Fibroblast of lung (primary cell): ENCODE results near the gene ATG7. TPM values are rescaled to one million over a fixed set of nuclear protein-coding genes. Genes with fewer than 3 reads are reported as not detected.

Experiments used
- DNase-seq, 2 donors: peaks; one replicate each; pipeline versions ENCODE4 v3.0.0 to v3.0.0-alpha.2; 2010; ENCODE audit warnings: low read depth in 2 of 2
- H2AFZ ChIP-seq: 2 replicates; pipeline ENCODE4 v1.5.1; 2012; ENCODE audit warnings: low read length, control low read depth, inconsistent platforms
- H3K27ac ChIP-seq: 2 replicates; pipeline ENCODE4 v1.5.1; 2011; ENCODE audit warnings: low read length, control low read depth; ENCODE audit not compliant: insufficient read depth
- H3K27me3 ChIP-seq: 2 replicates; pipeline ENCODE4 v1.5.1; 2011; ENCODE audit warnings: mild to moderate bottlenecking, low read length; ENCODE audit not compliant: control insufficient read depth, insufficient read depth
- H3K36me3 ChIP-seq: 2 replicates; pipeline ENCODE4 v1.5.1; 2011; ENCODE audit warnings: low read length; ENCODE audit not compliant: control insufficient read depth, insufficient read depth
- H3K4me1 ChIP-seq: 2 replicates; pipeline ENCODE4 v1.5.1; 2011; ENCODE audit warnings: low read length; ENCODE audit not compliant: control insufficient read depth, insufficient read depth; ENCODE audit errors: extremely low read depth
- H3K4me2 ChIP-seq: 2 replicates; pipeline ENCODE4 v1.5.1; 2011; ENCODE audit warnings: low read length, control low read depth; ENCODE audit not compliant: insufficient read depth; ENCODE audit errors: extremely low read depth
- H3K4me3 ChIP-seq, 4 experiments: fragments of 200-600 bp in 1 of 4; sonication (generic) in 1 of 4; replicated peaks in 1 of 4; 2 replicates each; pipeline ENCODE4 v1.5.1; 2011 to 2016; ENCODE audit warnings: low read length in 4 of 4, low read depth in 3 of 4, mild to moderate bottlenecking in 3 of 4, control low read depth in 2 of 4, inconsistent platforms in 1 of 4, mixed read lengths in 1 of 4; ENCODE audit not compliant: insufficient read depth in 1 of 4; ENCODE audit errors: control extremely low read depth in 1 of 4
- H3K79me2 ChIP-seq: 2 replicates; pipeline ENCODE4 v1.5.1; 2012; ENCODE audit warnings: mild to moderate bottlenecking, low read length, inconsistent platforms; ENCODE audit not compliant: control insufficient read depth, insufficient read depth
- H3K9ac ChIP-seq: 2 replicates; pipeline ENCODE4 v1.5.1; 2011; ENCODE audit warnings: mild to moderate bottlenecking, low read length, control low read depth; ENCODE audit not compliant: insufficient read depth
- H3K9me3 ChIP-seq: 2 replicates; pipeline ENCODE4 v1.5.1; 2012; ENCODE audit warnings: low read depth, low read length; ENCODE audit not compliant: control insufficient read depth, insufficient read depth
- H4K20me1 ChIP-seq: 2 replicates; pipeline ENCODE4 v1.5.1; 2011; ENCODE audit warnings: low read length; ENCODE audit not compliant: control insufficient read depth, insufficient read depth; ENCODE audit errors: extremely low read depth
- CTCF ChIP-seq, 2 donors: IDR thresholded peaks in 1 of 2; conservative IDR thresholded peaks in 1 of 2; 1 replicate in 1 of 2; 2 replicates in 1 of 2; pipeline ENCODE4 v1.5.1; 2011 to 2012; ENCODE audit warnings: low read length in 2 of 2, control low read depth in 1 of 2, inconsistent platforms in 1 of 2, low read depth in 1 of 2, mild to moderate bottlenecking in 1 of 2
- EZH2 ChIP-seq: IDR thresholded peaks from 2 replicates; pipeline ENCODE4 v1.5.1; 2012; ENCODE audit warnings: low read length, control low read depth, mild to moderate bottlenecking; ENCODE audit errors: missing control alignments
- polyA plus RNA-seq, 2 donors: library from polyadenylated mRNA; depleted of rRNA in 1 of 2; stranded (reverse) in 1 of 2; unstranded in 1 of 2; fragments of >200 nt; gene quantifications; 2 replicates each; pipeline ENCODE4 v1.2.1, GENCODE V29; 2011 to 2012; ENCODE audit warnings: missing spikeins in 1 of 2
- total RNA-seq: library from RNA; depleted of rRNA; stranded (reverse); fragments of >200 nt; gene quantifications from 2 replicates; pipeline ENCODE4 v1.2.1, GENCODE V29; 2014

The ATG7 gene
- total and polyA plus RNA-seq, 2 donors (not counting 1 experiment from before 2014, with no cell fraction given): 50.8 to 56.5 TPM

- DNase-seq: peak in 1 of 2 donors; percentile 72
- Histone ChIP-seq H2AFZ (no peak overlapping the region), H3K9ac (no peak overlapping the region), H3K27me3 (no peaks in the 10 kb centered on the region), H3K79me2 (peaks cover 39% of the 10 kb centered on the region), H3K4me3 (no peak overlapping the region), H3K27ac (peak overlapping the region; percentile 72), H3K9me3 (no peaks in the 10 kb centered on the region), H3K4me2 (peak overlapping the region; percentile 53), H3K36me3 (no peaks in the 10 kb centered on the region), H4K20me1 (no peaks in the 10 kb centered on the region), H3K4me1 (peaks cover 32% of the 10 kb centered on the region)
- TF ChIP-seq EZH2 (no peak), CTCF (conservative IDR thresholded peaks at IDR 0.05 in 1 of 2, IDR thresholded peaks at IDR 0.05 in 1 of 2; ENCODE audit: low read depth in 1 of 2, low read length in 2 of 2) (no peak)
These were observed 15.9 kb downstream of the ATG7 start for GRCh38 chr3:11288021-11288491.

GRCh38 chr3:11288786-11289637 lies 16.8 kb downstream of the ATG7 start:
- peak; percentile 94 to 95 for DNase-seq
- Histone ChIP-seq H3K9ac (no peak overlapping the region), H3K36me3 (no peaks in the 10 kb centered on the region), H3K27ac (peak overlapping the region; percentile 72), H3K27me3 (no peaks in the 10 kb centered on the region), H4K20me1 (no peaks in the 10 kb centered on the region), H3K4me3 (peak overlapping the region in 3 of 4 experiments; percentile 17 to 31 (median 21)), H3K9me3 (no peaks in the 10 kb centered on the region), H2AFZ (no peak overlapping the region), H3K79me2 (peaks cover 35% of the 10 kb centered on the region), H3K4me1 (peaks cover 30% of the 10 kb centered on the region), H3K4me2 (peak overlapping the region; percentile 53)
- TF ChIP-seq CTCF (conservative IDR thresholded peaks at IDR 0.05 in 1 of 2, IDR thresholded peaks at IDR 0.05 in 1 of 2; ENCODE audit: low read depth in 1 of 2, low read length in 2 of 2): no peak
- no peak for TF ChIP-seq EZH2

- peaks cover 30% of the 10 kb centered on the region for H3K4me1 ChIP-seq
- H3K4me3 ChIP-seq: no peak overlapping the region
- no peaks in the 10 kb centered on the region for H3K27me3 ChIP-seq
- no peaks in the 10 kb centered on the region for H4K20me1 ChIP-seq
- H3K36me3 ChIP-seq: no peaks in the 10 kb centered on the region
- no peaks in the 10 kb centered on the region for H3K9me3 ChIP-seq
- no peak overlapping the region for H3K9ac ChIP-seq
- H3K27ac ChIP-seq: peak overlapping the region; percentile 72
- no peak overlapping the region for H2AFZ ChIP-seq
- H3K79me2 ChIP-seq: peaks cover 29% of the 10 kb centered on the region
- no peak for TF ChIP-seq EZH2
- TF ChIP-seq CTCF (conservative IDR thresholded peaks at IDR 0.05 in 1 of 2, IDR thresholded peaks at IDR 0.05 in 1 of 2; ENCODE audit: low read depth in 1 of 2, low read length in 2 of 2): no peak
- H3K4me2 ChIP-seq: no peak overlapping the region
- no peak for DNase-seq
These were observed 17.7 kb downstream of the ATG7 start for GRCh38 chr3:11289864-11290263.
